Measurements from ENCODE around the gene KCTD10. TPM values are rescaled to one million over a fixed set of nuclear protein-coding genes. Genes with fewer than 3 reads are reported as not detected.

Gene KCTD10
- total RNA-seq, 1 experiment from 2014 or later = 71.3 TPM

DNA sequence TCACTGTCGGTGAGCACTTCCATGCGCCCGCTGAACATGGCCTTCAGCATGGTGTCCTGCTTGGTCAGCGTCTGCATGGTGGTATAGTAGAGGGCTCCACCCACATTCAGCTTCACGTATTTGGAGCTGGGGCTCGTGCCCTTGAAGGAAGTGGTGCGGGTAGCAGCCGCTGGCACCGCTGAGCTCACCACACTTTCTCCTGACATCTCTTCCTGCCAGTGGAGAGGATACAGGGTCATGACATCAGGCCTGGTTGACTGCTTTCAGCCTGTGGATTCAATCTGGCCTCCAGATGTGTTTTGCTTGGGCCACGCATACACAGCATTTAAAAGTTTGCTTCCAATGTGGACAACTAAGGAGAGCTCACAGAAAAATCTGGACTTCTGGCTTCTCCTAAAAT lies 7.6 kb downstream of the KCTD10 start:
- peaks cover 49% of the 10 kb centered on the region; the same call in 1 of the 2 replicates for H3K79me2 ChIP-seq (ENCODE audit: insufficient read depth, low read length)
- H2BK20ac ChIP-seq (ENCODE audit: low read depth, low read length, poor library complexity, severe bottlenecking) = no peak overlapping the region
- no peak overlapping the region for H3K18ac ChIP-seq (ENCODE audit: insufficient read length, low read depth, low read length)
- H3K4me1 ChIP-seq (ENCODE audit: insufficient read depth, low read length) = no peaks in the 10 kb centered on the region
- H2AFZ ChIP-seq (ENCODE audit: low read length) = no peak overlapping the region
- H3K79me1 ChIP-seq (ENCODE audit: insufficient read depth, low read depth, low read length, poor library complexity, severe bottlenecking) = peaks cover 9% of the 10 kb centered on the region
- no peak overlapping the region for H3K14ac ChIP-seq (ENCODE audit: insufficient read depth, low read length)
- no peaks in the 10 kb centered on the region for H3K27me3 ChIP-seq (ENCODE audit: insufficient read depth, low read length)
- peaks cover 20 to 48% (median 37%) of the 10 kb centered on the region in 3 experiments; a peak in 6 of 7 replicates for H3K36me3 Mint-ChIP-seq (ENCODE audit: insufficient read depth in 1 of 3, low read depth in 3 of 3)
- no peak overlapping the region for H3K4me3 Mint-ChIP-seq
- no CpG with 5 or more reads among the region's 10 CpGs for WGBS (ENCODE audit: extremely low coverage, insufficient read length, low lambda C conversion rate)
- no peak overlapping the region for H3T11ph ChIP-seq (ENCODE audit: low read length)
- no peak for DNase-seq
- H3K23ac ChIP-seq (ENCODE audit: insufficient read length, low read depth, low read length) = no peak overlapping the region
- H3K27me3 Mint-ChIP-seq (ENCODE audit: low read depth) = no peaks in the 10 kb centered on the region
- no peak overlapping the region for H4K8ac ChIP-seq (replicated peaks; ENCODE audit: insufficient read length, low read depth, low read length)
- no peaks in the 10 kb centered on the region for H3K9me3 Mint-ChIP-seq
- H3K27ac Mint-ChIP-seq = peak overlapping the region in 1 of 3 experiments; percentile 49; a peak in 1 of 7 replicates
- no peak overlapping the region for H3K9ac ChIP-seq (ENCODE audit: extremely low read depth, insufficient read length, low read length)
- H2BK5ac ChIP-seq (ENCODE audit: insufficient read length, low read length) = no peak overlapping the region
- no peak overlapping the region for H4K5ac ChIP-seq (ENCODE audit: insufficient read length, low read depth, low read length)
- no peaks in the 10 kb centered on the region for H3K9me3 ChIP-seq (ENCODE audit: control insufficient read depth, low read depth, low read length)
- H4K91ac ChIP-seq (ENCODE audit: insufficient read length, low read depth, low read length) = no peak overlapping the region
- H2BK12ac ChIP-seq (ENCODE audit: insufficient read length, low read depth, low read length) = no peak overlapping the region
- TF ChIP-seq, protein P1, sequence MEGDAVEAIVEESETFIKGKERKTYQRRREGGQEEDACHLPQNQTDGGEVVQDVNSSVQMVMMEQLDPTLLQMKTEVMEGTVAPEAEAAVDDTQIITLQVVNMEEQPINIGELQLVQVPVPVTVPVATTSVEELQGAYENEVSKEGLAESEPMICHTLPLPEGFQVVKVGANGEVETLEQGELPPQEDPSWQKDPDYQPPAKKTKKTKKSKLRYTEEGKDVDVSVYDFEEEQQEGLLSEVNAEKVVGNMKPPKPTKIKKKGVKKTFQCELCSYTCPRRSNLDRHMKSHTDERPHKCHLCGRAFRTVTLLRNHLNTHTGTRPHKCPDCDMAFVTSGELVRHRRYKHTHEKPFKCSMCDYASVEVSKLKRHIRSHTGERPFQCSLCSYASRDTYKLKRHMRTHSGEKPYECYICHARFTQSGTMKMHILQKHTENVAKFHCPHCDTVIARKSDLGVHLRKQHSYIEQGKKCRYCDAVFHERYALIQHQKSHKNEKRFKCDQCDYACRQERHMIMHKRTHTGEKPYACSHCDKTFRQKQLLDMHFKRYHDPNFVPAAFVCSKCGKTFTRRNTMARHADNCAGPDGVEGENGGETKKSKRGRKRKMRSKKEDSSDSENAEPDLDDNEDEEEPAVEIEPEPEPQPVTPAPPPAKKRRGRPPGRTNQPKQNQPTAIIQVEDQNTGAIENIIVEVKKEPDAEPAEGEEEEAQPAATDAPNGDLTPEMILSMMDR (conservative IDR thresholded peaks at IDR 0.05) = no peak
- H2AK5ac ChIP-seq (ENCODE audit: insufficient read length, low read length) = no peak overlapping the region
- H3K23me2 ChIP-seq (ENCODE audit: insufficient read length, low read depth, low read length, poor library complexity, severe bottlenecking) = no peaks in the 10 kb centered on the region
- no peak overlapping the region for H2BK15ac ChIP-seq (ENCODE audit: low read depth, low read length)
- H3K4ac ChIP-seq (ENCODE audit: low read depth, low read length) = no peak overlapping the region
- no peak overlapping the region for H3K4me2 ChIP-seq (ENCODE audit: insufficient read depth, insufficient read length, low read length)
- H4K20me1 ChIP-seq (ENCODE audit: control insufficient read depth, insufficient read depth, insufficient read length) = no peaks in the 10 kb centered on the region
- H3K4me1 Mint-ChIP-seq = peaks cover 22 to 36% of the 10 kb centered on the region in 2 experiments
- H3K27ac ChIP-seq (ENCODE audit: insufficient read length, low read depth, low read length) = no peak overlapping the region
- H3K56ac ChIP-seq (ENCODE audit: insufficient read length, low read depth, low read length) = no peak overlapping the region
- no peak overlapping the region for H2BK120ac ChIP-seq (ENCODE audit: low read depth, low read length, poor library complexity, severe bottlenecking)
